Stimulated activated CD8-positive, alpha-beta memory T cell treated with anti-CD3 and anti-CD28 coated beads, Interleukin-7, amount 100 ng/mL, for 4 hours (primary cell): ENCODE measurements around the gene DDX39A.

ENCODE experiments used
- DNase-seq, 2 donors: peaks; one replicate each; pipeline ENCODE4 v3.0.0-alpha.2; 2020; ENCODE audit warnings: low read depth in 2 of 2

Gene DDX39A

GRCh38 chr19:14363183-14364097 lies 55.7 kb downstream of the DDX39A start:
- no peak for DNase-seq

- DNase-seq: no peak
Measured at GRCh38 chr19:14361824-14362223, 57.3 kb downstream of the DDX39A start.
